Neural cell (in vitro differentiated cells): ENCODE results near the gene PDE2A.

Experiments used
- EP300 ChIP-seq: fragments of 450-650 bp; conservative IDR thresholded peaks from 2 replicates; pipeline ENCODE4 v1.6.1; 2014; ENCODE audit warnings: antibody characterized with exemption, mild to moderate bottlenecking, moderate library complexity; ENCODE audit not compliant: poor library complexity, severe bottlenecking
- EZH2 ChIP-seq: fragments of 200-600, 300-800 bp; shearing (Covaris generic), sonication (generic); IDR thresholded peaks from 2 replicates; pipeline ENCODE4 v1.6.1; 2014; ENCODE audit warnings: antibody characterized with exemption, low read length, borderline replicate concordance, mild to moderate bottlenecking; ENCODE audit not compliant: insufficient read depth, poor library complexity, severe bottlenecking
- MXI1 ChIP-seq: fragments of 450-650 bp; conservative IDR thresholded peaks from 2 replicates; pipeline ENCODE4 v1.6.1; 2014; ENCODE audit warnings: antibody characterized with exemption, mild to moderate bottlenecking; ENCODE audit not compliant: poor library complexity, severe bottlenecking
- POLR2AphosphoS5 ChIP-seq: IDR thresholded peaks from 2 replicates; pipeline ENCODE4 v1.6.1; 2012
- RAD21 ChIP-seq: fragments of 450-650 bp; conservative IDR thresholded peaks from 2 replicates; pipeline ENCODE4 v1.6.1; 2014; ENCODE audit warnings: antibody characterized with exemption, mild to moderate bottlenecking, moderate library complexity
- SMC3 ChIP-seq: fragments of 450-650 bp; conservative IDR thresholded peaks from 2 replicates; pipeline ENCODE4 v1.6.1; 2014; ENCODE audit warnings: antibody characterized with exemption, mild to moderate bottlenecking, moderate library complexity; ENCODE audit not compliant: poor library complexity
- TAF1 ChIP-seq: IDR thresholded peaks from 2 replicates; pipeline ENCODE4 v1.6.1; 2012; ENCODE audit warnings: low read depth
- TF ChIP-seq, protein P1 (sequence below): fragments of 450-650 bp; IDR thresholded peaks from 2 replicates; pipeline ENCODE4 v1.5.1; 2014; ENCODE audit warnings: antibody characterized with exemption, mild to moderate bottlenecking, moderate library complexity; ENCODE audit not compliant: poor library complexity, severe bottlenecking
- TF ChIP-seq, protein P2 (sequence below): IDR thresholded peaks from 2 replicates; pipeline ENCODE4 v1.6.1; 2012; ENCODE audit warnings: borderline replicate concordance

DNA sequence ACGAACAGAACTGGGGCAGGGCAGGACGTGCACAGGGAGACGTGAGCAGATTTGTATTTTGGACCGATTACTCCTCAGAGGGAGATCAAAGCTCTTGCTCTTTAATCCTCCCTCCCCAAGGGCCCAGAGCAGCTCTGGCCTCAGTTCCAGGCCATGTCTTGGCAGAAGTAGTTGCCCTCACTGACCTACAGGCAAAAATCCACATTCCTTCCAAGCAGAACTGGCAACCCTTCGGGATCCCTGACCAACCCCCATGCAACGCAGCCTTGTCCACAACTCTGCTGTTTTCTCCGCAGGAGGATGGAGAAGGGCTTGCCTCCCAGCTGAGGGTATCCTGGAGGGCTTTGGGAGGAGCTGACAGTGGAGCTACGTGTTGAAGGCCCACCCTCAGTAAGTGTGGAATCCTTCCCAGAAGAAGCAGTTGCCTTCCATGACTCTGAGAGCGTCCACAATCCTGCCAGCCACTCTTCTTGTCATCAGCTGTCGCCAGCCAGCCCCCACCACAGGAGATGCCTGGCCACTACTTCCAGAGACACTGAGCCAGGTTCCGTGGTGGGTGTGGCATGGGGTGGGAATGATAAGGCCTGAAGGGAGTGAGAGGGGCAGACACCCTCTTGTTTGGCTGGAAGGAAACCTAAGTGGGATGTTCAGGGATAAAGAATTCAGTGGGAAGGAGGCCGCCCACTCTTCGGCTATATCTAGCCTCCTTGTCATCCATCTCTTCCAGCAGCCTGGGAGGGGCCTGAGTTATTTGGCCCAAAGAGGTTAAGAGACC, 68.1 kb downstream of the PDE2A start:
- TF ChIP-seq POLR2AphosphoS5 (no peak), TAF1 (no peak), EP300 (no peak), EZH2 (no peak), RAD21 (no peak), SMC3 (no peak), MXI1 (no peak)
- TF ChIP-seq, protein P1, sequence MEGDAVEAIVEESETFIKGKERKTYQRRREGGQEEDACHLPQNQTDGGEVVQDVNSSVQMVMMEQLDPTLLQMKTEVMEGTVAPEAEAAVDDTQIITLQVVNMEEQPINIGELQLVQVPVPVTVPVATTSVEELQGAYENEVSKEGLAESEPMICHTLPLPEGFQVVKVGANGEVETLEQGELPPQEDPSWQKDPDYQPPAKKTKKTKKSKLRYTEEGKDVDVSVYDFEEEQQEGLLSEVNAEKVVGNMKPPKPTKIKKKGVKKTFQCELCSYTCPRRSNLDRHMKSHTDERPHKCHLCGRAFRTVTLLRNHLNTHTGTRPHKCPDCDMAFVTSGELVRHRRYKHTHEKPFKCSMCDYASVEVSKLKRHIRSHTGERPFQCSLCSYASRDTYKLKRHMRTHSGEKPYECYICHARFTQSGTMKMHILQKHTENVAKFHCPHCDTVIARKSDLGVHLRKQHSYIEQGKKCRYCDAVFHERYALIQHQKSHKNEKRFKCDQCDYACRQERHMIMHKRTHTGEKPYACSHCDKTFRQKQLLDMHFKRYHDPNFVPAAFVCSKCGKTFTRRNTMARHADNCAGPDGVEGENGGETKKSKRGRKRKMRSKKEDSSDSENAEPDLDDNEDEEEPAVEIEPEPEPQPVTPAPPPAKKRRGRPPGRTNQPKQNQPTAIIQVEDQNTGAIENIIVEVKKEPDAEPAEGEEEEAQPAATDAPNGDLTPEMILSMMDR = no peak
- TF ChIP-seq, protein P2, sequence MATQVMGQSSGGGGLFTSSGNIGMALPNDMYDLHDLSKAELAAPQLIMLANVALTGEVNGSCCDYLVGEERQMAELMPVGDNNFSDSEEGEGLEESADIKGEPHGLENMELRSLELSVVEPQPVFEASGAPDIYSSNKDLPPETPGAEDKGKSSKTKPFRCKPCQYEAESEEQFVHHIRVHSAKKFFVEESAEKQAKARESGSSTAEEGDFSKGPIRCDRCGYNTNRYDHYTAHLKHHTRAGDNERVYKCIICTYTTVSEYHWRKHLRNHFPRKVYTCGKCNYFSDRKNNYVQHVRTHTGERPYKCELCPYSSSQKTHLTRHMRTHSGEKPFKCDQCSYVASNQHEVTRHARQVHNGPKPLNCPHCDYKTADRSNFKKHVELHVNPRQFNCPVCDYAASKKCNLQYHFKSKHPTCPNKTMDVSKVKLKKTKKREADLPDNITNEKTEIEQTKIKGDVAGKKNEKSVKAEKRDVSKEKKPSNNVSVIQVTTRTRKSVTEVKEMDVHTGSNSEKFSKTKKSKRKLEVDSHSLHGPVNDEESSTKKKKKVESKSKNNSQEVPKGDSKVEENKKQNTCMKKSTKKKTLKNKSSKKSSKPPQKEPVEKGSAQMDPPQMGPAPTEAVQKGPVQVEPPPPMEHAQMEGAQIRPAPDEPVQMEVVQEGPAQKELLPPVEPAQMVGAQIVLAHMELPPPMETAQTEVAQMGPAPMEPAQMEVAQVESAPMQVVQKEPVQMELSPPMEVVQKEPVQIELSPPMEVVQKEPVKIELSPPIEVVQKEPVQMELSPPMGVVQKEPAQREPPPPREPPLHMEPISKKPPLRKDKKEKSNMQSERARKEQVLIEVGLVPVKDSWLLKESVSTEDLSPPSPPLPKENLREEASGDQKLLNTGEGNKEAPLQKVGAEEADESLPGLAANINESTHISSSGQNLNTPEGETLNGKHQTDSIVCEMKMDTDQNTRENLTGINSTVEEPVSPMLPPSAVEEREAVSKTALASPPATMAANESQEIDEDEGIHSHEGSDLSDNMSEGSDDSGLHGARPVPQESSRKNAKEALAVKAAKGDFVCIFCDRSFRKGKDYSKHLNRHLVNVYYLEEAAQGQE = no peak
